Testis (tissue), 2 donors: ENCODE measurements around the gene DNLZ.

ENCODE experiments used
- CTCF ChIP-seq, 3 experiments: fragments of 450-650 bp in 2 of 3; fragments of 200-600 bp in 1 of 3; sonication (generic) in 1 of 3; IDR thresholded peaks; one replicate each; pipeline ENCODE4 v1.5.1; 2016 to 2019; ENCODE audit warnings: antibody characterized with exemption in 3 of 3, mild to moderate bottlenecking in 2 of 3, moderate library complexity in 1 of 3
- POLR2A ChIP-seq: fragments of 450-650 bp; IDR thresholded peaks from one replicate; pipeline ENCODE4 v1.6.1; 2017; ENCODE audit warnings: antibody characterized with exemption, mild to moderate bottlenecking, moderate library complexity

DNA sequence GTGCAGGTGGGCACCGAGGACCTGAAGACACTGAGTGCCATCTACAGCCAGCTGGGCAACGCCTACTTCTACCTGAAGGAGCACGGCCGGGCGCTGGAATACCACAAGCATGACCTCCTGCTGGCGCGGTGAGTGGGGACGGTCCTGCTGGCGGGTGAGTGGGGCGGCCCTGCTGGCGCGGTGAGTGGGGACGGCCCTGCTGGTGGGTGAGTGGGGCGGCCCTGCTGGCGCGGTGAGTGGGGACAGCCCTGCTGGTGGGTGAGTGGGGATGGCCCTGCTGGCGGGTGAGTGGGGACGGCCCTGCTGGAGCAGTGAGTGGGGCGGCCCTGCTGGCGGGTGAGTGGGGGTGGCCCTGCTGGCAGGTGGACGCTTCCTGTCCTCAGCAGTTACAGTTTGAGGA is 29.0 kb downstream of the DNLZ start:
- no peak for TF ChIP-seq CTCF (IDR thresholded peaks at IDR 0.05)
- TF ChIP-seq POLR2A = no peak
